RWPE2 (cell line): ENCODE measurements around the gene BAHCC1.

Experiments used
- ATAC-seq: fragments of 200-7000 bp; cut with Tn5 transposase; 3 replicates; pipeline ENCODE4 v1.9.1; 2021; ENCODE audit warnings: low read depth
- DNase-seq: peaks from one replicate; pipeline ENCODE4 v3.0.0-alpha.2; 2020; ENCODE audit warnings: low spot score
- H3K27ac ChIP-seq: fragments of 450-650 bp; 2 replicates; pipeline ENCODE4 v1.5.1; 2017; ENCODE audit warnings: mild to moderate bottlenecking; ENCODE audit not compliant: poor library complexity, severe bottlenecking
- H3K27me3 ChIP-seq: fragments of 250-450 bp; sonication (Bioruptor Pico); 2 replicates; pipeline ENCODE4 v1.5.1; 2021; ENCODE audit warnings: mild to moderate bottlenecking, moderate library complexity; ENCODE audit not compliant: insufficient read depth, poor library complexity, severe bottlenecking
- H3K36me3 ChIP-seq: fragments of 250-450 bp; sonication (Bioruptor Pico); 2 replicates; pipeline ENCODE4 v1.5.1; 2020; ENCODE audit warnings: low read depth, mild to moderate bottlenecking, moderate library complexity
- H3K4me1 ChIP-seq: fragments of 250-450 bp; sonication (Bioruptor Pico); 2 replicates; pipeline ENCODE4 v1.5.1; 2021; ENCODE audit warnings: mild to moderate bottlenecking, moderate library complexity; ENCODE audit not compliant: insufficient read depth, poor library complexity, severe bottlenecking
- H3K4me3 ChIP-seq: fragments of 250-450 bp; sonication (Bioruptor Pico); 2 replicates; pipeline ENCODE4 v1.5.1; 2021; ENCODE audit warnings: mild to moderate bottlenecking, moderate library complexity; ENCODE audit not compliant: severe bottlenecking
- H3K9me3 ChIP-seq: fragments of 250-450 bp; sonication (Bioruptor Pico); 2 replicates; pipeline ENCODE4 v1.5.1; 2021; ENCODE audit warnings: mild to moderate bottlenecking, moderate library complexity; ENCODE audit not compliant: severe bottlenecking
- TF ChIP-seq, protein P1 (sequence below): fragments of 450-650 bp; IDR thresholded peaks from one replicate; pipeline ENCODE4 v1.5.1; 2017; ENCODE audit warnings: mild to moderate bottlenecking, moderate library complexity; ENCODE audit not compliant: poor library complexity, severe bottlenecking

The BAHCC1 gene

DNA sequence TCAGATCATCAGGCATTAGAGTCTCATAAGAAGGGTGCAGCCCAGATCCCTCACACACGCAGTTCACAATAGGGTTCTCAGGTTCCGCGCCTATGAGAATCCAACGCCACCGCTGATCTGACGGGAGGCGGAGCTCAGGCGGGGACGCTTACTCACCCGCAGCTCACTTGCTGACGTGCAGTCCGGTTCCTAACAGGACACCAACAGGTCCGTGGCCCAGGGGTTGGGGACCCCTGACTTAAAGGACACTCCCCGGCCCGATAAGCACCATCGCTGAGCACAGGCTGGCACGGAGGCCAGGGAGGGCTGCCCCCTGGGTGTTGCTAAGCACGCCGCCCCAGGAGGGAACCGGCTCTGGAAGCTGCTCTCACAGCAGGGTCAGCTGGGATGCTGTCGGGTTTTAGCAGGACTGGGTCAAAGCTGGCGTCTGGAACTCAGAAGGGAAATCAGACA lies 30.1 kb upstream of the BAHCC1 start:
- TF ChIP-seq, protein P1, sequence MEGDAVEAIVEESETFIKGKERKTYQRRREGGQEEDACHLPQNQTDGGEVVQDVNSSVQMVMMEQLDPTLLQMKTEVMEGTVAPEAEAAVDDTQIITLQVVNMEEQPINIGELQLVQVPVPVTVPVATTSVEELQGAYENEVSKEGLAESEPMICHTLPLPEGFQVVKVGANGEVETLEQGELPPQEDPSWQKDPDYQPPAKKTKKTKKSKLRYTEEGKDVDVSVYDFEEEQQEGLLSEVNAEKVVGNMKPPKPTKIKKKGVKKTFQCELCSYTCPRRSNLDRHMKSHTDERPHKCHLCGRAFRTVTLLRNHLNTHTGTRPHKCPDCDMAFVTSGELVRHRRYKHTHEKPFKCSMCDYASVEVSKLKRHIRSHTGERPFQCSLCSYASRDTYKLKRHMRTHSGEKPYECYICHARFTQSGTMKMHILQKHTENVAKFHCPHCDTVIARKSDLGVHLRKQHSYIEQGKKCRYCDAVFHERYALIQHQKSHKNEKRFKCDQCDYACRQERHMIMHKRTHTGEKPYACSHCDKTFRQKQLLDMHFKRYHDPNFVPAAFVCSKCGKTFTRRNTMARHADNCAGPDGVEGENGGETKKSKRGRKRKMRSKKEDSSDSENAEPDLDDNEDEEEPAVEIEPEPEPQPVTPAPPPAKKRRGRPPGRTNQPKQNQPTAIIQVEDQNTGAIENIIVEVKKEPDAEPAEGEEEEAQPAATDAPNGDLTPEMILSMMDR = no peak
- peaks cover 30% of the 10 kb centered on the region for H3K4me1 ChIP-seq
- peak overlapping the region; percentile 16 for H3K4me3 ChIP-seq
- peak; percentile 92 for DNase-seq
- no peaks in the 10 kb centered on the region for H3K9me3 ChIP-seq
- no peaks in the 10 kb centered on the region for H3K36me3 ChIP-seq
- H3K27ac ChIP-seq = peak overlapping the region; percentile 88
- H3K27me3 ChIP-seq = no peaks in the 10 kb centered on the region
- peak; percentile 81 for ATAC-seq

DNA sequence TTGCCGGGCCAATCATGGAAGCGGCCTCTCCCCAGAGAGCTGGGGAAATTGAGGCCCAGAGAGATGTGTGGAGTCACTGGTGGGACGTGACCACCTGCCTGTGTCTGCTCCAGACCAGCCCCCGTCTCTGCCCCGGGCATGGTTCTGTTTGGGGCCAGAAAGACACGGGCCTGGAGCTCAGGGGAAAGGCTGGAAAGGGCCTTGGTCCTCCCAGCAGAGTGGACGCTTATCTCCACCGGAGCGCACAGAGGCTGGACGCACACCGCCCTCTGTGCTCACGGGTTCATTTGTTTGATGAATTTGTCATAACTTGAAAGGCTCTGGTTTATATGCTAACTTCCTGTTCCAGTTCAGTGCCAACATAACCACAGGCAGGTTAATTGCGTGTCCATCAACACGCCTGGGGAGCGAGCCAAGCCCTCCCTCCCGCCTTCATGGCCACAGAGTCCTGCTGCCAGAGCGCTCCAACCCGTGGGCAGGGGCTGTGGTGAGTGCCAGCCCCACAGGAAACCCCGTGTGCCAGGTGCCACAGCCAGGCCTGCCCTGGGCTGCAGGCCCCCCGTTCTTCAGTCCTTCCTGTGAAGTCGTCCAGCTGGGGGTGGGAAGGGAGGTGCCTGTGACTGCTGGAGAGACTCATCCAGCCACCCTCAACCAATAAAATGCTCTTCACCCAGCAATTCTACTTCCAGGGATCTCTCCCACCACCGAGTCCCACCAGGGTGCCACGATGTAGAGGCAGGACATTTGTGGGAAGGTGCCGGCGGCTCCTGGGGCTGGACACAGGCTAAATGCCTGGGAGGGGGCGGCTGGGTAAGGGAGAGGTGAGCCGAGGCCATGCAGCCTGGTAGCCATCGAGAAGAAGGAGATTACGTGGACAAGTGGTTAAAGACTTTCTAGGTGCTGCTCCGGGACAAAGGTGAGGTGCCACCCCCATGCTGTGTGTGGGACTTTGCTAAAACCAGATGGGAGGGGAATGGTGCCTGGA lies 29.4 kb upstream of the BAHCC1 start:
- TF ChIP-seq, protein P1 = no peak
- no peaks in the 10 kb centered on the region for H3K27me3 ChIP-seq
- ATAC-seq (peak; percentile 78), DNase-seq (peak; percentile 84)
- H3K4me3 ChIP-seq = peak overlapping the region; percentile 16
- peaks cover 30% of the 10 kb centered on the region for H3K4me1 ChIP-seq
- no peaks in the 10 kb centered on the region for H3K36me3 ChIP-seq
- peak overlapping the region; percentile 88 for H3K27ac ChIP-seq
- H3K9me3 ChIP-seq = no peaks in the 10 kb centered on the region

DNA sequence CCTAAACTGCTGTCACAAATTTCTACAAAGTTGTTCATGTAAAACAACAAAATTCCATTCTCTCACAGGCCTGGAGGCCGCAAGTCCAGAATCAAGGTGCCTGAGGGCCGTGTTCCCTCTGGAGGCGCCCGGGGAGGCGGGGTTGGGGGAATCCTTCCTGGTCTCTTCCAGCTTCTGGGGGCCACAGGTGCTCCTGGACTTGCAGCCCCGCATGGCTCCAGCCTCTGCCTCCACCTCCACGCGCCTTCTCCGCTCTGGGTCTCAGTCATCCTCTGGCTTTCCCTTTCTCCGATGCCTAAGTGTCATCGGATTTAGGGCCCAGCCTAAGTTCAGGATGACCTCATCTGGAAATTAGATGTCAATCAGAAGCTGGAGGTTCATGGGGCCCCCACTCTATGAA lies 28.6 kb upstream of the BAHCC1 start:
- Histone ChIP-seq H3K9me3 (no peaks in the 10 kb centered on the region), H3K4me1 (peaks cover 30% of the 10 kb centered on the region), H3K36me3 (no peaks in the 10 kb centered on the region), H3K4me3 (no peak overlapping the region), H3K27me3 (no peaks in the 10 kb centered on the region), H3K27ac (peak overlapping the region; percentile 88)
- DNase-seq (no peak), ATAC-seq (no peak)
- TF ChIP-seq, protein P1 = no peak

DNA sequence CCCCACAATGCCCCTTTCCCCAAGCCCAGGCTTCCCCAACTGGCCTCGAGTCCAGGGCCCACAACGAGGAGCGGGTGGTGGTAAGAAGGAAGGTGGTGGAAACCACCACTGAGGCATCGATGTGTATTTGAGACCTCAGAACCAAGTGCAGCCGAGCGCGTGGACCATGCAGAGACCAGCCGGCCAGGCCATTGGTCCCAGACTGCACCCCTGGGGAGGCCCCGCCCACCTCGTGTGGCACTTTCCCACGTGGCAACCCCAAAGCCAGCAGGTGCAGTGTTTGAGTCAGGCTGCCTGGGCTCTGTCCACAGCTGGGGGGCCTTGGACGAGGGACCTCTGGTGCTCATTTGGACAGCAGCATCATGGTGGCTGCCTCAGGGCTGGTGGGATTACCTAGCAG lies 28.1 kb upstream of the BAHCC1 start:
- ATAC-seq (no peak), DNase-seq (no peak)
- H3K4me1 ChIP-seq = peaks cover 28% of the 10 kb centered on the region
- H3K4me3 ChIP-seq = no peak overlapping the region
- H3K9me3 ChIP-seq = no peaks in the 10 kb centered on the region
- TF ChIP-seq, protein P1 = no peak
- H3K27me3 ChIP-seq = no peaks in the 10 kb centered on the region
- no peak overlapping the region for H3K27ac ChIP-seq
- no peaks in the 10 kb centered on the region for H3K36me3 ChIP-seq
